ENCODE data around the gene CEP164.
"Not testable (repeated sequence)": the region's sequence is repeated elsewhere in the genome, so short reads cannot be mapped to it uniquely, and the experiment has no call there.

The CEP164 gene

DNA sequence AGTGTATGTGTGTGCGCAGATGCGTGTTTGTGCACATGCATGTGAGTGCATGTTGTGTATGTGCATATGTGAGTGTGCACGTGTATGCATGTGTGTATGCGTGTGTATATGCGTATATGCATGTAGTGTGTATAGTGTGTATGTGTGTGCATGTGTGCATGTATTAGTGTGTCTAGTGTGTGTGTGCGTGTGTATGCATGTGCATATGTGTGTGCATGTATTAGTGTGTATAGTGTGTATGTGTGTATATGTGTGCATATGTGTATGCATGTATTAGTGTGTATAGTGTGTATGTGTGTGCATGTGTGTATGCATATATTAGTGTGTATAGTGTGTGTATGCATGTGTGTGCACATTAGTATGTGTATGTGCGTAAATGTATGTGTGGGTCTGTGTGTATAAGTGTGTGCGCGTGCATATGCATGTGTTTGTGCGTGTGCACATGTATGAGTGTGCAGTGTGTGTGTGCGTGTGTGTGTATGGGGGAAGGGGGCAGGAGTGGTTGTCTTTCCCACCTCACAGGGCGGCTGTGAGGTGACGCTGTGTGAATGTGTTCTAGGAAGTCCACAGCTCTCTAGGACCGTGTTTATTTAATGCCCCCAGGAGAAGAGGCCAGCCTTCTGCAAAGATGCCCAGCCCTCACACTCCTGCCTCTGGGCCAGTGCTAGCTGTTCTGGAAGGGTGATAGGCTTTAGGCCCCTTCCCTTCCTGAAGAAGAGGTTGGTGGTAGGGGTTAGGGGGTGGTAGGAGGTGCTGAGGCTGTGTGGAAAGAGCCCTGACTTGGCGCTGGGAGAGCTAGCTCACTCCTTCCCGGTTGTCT, 114.6 kb downstream of the CEP164 start:
- DNase-seq (ENCODE audit: low read depth): no peak

DNA sequence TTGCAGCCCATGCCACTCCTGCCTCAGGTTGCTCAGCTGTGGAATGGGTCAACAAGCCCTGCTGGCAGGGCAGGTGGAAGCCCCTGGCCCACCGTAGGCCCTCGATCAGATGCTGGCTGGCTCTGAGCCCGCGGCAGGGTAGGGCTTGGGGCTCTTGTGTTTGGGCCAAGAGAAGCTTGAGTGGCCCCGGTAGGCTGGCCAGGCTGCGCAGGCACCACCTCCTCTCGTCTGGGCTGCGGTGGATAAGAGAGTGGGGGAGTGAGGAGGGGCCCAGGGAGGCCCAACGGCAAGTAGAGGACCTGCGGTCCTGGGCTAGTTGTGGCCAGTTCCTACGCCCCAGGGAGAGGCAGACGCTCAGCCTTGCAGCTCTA, 115.2 kb downstream of the CEP164 start:
- no peak for DNase-seq (ENCODE audit: low read depth)

DNA sequence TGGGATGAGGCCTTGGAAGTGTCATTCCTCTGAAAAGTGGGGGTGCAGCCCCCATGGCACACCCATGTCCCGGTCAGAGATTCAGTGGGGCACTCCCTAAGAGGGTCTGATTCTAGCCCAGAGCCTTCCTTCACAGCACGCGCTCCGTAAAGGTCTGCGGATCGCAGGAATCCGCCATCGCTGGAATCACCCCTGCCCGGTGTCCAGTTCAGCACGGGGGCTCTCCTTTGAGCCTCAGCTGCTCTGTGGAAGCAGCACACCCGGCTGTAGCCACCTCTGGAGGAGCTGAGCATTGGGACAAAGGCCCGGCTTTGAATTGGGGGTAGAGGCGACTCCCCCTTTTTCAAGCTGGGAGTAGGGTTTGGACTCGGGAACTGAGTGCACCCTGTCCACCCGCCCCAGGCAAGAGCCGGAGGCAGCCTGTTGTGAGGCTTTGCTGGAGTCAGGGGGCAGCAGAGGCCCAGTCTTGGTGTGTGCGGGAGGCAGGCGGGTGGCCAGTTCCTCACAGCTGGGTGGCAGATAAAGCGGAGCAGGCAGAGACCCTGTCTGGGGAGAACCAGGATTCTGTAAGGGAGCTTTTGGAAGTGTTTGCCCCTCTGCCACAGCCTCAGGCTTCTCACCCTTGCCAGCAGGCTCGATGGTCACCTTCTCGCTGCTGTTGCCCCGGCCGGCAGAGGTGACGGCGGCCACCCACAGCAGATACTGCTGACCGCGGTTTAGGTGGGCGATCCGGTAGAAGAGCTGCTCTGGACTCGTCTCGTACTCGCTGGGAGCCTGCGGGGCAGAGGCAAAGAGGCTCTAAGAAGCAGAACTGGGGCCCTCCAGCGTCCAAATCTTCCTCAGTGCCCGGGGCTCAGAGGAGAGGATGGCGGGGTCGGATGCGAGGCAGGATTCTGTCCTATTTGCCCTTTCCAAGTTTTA, 115.9 kb downstream of the CEP164 start:
- DNase-seq (ENCODE audit: low read depth): peak; percentile 45

DNA sequence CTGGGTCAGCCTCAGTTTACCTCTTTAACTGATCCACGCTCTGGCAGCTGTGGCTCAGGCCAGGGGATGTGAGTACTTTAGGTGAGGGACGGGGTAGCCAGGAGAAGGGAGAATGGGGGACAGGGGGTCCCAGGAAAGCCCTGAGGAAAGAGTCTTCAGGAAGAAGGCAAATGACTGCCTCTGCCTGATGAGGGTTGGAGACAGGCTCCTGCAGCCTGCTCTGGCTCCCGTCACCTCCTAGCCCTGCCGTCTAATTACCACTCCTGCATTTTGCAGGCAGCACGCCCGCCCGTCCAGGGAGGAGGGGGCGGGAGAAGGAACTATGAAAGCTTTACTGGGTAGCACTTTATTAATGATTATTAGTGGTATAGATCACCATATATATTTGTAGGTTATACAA, 116.6 kb downstream of the CEP164 start:
- no peak for DNase-seq (ENCODE audit: low read depth)

DNA sequence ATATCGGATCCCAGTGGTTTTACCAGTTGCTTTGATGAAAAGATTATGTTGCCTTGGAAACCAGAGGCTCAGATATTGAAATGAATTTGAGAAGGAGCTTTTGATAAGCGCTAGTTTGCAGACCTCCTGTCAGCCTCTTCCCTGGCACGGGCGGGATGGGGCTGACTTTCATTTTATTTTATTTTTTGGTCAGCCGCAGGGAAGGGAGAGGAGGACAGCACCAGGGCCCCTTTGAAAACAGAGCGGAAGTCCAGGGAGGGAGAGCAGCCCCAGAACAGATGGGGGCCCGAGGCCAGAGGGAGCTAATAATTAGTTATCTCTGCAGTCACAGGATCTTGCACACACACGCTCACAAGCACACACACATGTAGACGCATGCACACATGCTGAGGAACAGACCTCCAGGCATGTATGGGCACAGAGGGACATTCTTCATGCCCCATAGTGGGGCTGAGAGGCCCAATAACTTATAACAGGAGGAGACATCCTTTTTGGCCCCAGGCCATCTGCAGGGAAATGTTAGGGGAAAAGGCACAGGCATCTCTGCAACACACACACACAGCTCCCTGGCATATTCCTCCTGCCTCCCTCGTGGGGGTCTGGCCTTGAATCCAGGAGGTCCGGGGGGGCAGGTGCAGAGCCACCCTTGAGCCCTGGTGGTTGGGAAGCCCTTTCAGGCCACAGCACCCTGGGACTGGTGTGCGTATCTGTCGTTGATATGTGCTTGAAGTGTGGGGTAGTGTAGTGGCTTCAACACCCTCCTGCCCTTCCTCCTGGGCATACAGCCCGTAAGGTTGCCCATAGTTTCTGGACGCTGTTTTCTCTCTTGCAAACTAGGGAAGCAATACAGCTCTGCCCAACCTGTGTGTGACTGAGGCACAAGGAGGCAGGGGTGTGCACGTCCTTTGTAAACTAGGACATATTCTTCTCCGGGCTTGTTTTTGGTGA, 117.3 kb downstream of the CEP164 start:
- DNase-seq (ENCODE audit: low read depth): no peak

DNA sequence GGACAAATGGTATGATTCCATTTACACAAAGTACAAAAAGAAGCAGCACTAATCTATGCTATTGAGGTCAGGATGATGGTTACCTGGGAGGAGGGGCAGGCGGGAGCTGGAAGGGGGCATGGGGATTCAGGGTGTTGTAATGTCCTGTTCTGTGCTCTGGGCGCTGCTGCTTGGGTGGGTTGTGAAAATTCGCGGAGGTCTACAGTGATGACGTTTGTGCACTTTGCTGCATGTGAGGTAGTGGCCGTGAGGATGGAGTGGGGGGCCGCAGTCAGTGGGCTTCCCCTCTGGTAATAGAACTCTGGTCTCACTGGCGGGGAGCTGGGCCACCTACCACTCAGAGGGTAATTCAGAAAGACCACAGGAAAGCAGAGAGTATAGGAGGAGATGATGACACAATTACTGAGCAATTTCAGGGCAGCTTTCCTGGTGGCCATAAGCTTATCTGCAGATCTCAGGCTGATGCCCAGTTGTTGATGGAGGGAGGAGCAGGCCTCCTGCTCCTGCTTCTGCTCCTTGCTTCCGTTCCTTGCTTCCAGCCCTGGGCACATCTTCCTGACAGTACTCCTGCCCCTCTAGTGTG, 121.5 kb downstream of the CEP164 start:
- DNase-seq (ENCODE audit: low read depth): peak; percentile 3

DNA sequence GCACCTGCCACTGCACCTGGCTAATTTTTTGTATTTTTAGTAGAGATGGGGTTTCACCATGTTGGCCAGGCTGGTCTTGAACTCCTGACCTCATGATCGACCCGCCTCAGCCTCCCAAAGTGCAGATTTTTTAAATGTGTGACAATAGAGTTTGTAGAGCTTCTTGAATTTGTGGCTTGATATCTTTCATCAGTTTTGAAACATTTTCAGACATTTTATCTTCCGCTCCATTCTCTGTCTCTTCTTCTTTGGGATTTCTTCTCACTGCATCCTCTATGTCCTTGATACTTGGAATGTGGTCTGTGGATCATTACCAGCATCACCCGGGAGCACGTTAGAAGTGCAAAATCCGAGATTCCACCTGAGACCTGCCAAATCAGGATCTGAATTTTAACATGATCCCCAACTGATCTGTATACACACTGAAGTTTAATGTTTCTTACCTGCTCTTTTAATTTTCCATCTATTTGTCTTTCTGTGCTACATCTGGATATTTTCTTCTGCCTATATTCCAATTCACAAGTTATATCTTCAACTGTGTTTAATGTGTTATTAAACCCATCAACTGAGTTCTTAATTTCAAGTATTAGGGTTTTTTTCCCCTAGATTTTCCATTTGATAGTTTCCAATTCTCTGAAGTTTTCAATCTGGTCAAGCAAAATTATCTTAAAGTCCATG, 126.4 kb downstream of the CEP164 start:
- no peak for DNase-seq (ENCODE audit: low read depth)

DNA sequence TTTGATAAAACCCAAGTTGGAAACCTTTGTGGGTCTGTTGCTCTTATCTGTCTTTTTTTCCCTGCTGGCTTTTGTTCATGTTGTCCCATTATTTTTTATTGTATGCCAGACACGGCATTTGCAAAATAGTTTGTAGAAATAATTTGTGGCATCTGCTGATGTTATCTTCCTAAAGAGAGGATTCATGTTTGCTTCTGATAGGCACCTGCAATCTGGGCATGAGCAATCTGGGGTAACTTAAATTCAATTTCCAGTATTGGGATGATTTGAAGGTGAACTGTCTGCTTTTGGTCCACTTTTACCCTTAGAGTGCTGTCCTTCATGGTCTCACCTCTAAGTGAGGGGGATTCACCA, 126.9 kb downstream of the CEP164 start:
- DNase-seq (ENCODE audit: low read depth): no peak

DNA sequence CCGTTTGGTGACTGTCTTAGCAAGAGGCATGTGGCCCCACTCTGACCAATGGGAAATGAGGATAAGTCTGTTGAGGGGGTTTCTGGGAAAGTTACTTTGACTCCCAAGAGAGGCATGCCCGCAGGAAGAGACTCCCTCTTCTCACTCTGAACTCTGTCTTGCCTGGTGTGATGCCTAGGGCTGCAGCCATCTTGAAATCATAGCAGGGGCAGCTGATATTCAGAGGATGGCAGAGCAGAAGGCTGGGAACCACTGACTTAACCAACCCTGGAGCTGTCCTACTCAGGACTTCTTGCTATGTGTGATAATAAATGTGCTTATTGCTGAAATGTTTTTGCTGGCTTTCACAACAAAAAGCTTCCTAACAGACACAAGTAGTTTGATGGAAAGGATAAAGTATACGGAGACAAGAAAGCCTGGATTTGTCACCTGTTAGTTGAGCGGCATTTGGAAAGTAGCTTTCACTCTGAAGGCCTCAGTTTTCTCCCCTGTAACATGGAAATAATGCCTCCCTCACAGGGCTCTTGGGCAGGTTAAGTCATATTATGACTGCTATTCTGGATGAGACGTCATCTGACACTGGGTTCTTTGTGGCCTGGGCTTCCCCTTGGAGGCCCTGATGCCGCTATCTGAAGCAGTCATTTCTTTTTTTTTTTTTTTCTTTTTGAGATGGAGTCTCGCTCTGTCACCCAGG, 128.5 kb downstream of the CEP164 start:
- no peak for DNase-seq (ENCODE audit: low read depth)

DNA sequence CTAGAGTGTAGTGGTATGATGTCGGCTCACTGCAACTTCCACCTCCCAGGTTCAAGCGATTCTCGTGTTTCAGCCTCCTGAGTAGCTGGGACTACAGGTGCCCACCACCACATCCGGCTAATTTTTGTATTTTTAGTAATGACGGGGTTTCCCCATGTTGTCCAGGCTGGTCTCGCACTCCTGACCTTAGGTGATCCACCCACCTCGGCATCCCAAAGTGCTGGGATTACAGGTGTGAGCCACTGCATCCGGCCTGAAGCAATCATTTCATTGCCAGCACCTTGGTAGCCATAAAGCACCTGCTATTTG, 129.0 kb downstream of the CEP164 start:
- not testable (repeated sequence) for DNase-seq (ENCODE audit: low read depth)

DNA sequence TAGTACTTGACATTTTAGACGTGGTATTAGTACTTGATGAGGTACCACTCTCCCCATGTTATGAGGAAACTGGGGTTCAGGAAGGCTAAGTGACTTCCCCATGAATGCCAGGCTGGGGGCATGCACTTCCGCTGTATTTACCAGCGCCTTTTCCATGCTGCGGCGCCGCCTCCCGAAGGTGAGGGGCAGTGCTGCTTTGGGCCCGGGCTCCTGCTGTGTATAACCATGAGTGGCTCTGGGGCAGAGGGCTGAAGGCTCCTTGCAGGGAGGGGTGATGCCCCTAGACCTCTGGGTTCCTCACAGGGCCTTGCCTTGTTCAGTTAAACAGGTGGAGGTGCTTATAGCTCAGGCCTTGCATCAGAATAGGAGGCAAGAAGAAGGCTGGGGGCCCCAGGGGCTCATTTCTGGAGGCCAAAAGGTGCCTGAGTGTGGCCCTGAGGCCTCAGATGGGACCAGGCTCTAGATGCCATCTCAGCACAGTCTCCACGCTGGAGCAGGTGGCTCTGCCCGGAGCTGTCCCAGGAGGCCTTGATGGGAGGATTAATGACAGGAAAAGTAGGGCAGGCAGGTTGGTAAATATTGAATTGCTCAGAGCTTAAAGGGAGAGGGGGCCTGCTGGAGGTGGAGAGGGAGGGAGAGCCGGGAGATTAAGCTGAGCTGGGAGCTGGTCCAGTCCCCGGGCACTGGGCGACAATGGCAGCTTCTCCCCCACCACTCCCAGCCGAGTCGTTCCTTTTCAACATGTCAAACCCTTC, 129.6 kb downstream of the CEP164 start:
- DNase-seq (ENCODE audit: low read depth): no peak

DNA sequence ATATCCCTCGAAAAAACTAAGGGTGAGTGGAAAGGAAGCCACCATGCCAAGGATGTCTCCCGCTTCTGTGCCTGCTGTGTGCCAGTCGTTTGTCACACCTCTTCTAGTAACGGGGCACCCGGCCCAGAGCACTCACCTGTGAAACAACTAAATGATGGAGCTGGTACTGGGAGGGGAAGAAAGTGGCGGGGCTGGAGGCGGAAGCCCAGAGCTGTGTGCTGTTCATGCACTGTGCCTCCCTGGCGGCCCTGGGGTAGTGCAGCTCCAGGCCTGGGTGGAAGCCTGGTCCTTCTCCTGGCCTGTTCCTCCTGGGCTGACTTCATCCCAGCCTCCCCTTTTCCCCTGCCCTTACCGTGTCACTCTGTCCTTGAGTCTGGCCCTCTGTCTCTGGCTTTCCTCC, 130.2 kb downstream of the CEP164 start:
- no peak for DNase-seq (ENCODE audit: low read depth)

DNA sequence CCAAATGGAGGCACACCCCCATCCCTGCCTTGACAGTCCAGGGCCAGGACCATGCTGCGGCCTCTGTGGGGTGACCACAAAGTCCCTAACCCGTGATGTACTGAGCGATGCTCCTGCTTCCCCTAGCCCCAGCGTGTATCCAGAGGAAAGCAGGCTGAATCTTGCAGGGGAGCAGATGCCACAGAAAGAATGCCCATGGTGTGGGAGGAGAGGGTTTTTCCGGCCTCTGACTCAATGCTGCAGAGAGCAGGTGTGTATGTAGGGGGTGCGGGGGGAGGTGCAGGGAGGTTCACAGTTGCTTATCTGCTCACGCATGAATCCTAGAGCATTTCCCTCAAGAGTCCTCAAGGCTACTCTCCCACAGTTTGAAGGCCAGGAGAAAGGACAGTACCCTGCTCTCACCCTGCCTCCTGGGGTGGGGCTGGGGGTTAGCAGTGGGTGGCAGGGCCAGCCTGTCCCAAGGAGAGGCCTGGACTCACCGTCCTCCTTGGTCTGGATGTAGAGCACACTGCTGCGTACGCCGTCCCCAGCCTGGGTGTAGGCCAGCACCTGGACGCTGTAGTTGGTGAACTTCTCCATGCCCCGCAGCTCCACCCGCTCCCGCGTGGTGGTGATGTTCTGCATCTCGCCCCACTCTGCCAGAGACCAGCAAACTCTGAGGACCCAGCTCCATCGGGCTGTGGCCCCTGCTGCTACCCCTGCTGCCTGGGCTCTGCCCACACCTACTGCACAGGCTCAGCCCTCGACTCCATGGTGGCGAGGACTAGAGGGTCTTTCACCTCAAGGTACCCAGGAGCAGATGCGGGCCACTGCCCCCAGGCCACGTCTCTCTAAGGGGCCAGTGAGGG, 130.8 kb downstream of the CEP164 start:
- no peak for DNase-seq (ENCODE audit: low read depth)

DNA sequence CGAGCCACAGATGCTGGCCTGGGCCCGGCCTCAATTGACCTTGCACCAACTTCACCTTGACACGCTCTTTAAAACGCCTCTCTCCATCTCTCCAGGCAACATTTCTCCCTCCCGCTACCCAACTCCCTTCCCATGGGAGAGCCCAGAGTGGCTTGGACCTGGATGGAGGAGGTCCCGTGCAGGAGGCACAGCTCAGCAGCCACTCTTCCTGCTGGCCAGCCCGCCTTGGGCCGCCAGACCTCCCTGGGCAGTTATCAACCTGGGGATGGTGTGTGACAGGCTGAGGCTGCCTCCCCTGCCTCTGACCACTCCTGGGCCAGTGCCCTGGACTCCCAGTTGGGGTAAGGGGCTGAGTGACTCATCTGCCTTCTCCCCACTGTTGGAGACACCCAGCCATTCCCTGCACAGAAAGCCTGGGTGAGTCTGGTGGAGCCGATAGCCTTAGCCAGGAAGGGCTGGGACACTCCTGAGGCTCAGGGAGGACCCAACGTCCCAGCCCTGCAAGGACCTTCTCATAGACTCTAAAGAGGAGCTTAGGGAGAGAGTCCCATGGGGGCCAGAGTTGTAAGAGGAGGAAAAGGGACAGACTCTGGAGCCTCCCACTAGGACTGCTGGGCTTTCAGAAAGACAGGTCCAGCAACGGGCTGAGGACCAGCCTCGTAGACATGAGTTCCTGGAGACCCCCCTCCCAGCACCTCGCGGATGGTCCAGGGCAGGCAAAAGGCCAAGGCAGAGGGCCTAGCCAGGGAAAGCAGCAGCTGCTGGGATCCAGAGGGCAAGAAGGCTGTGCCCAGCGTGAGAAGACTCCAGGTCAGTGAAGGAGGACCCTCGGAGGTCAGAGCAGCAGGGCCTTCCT, 131.7 kb downstream of the CEP164 start:
- DNase-seq (ENCODE audit: low read depth): no peak

DNA sequence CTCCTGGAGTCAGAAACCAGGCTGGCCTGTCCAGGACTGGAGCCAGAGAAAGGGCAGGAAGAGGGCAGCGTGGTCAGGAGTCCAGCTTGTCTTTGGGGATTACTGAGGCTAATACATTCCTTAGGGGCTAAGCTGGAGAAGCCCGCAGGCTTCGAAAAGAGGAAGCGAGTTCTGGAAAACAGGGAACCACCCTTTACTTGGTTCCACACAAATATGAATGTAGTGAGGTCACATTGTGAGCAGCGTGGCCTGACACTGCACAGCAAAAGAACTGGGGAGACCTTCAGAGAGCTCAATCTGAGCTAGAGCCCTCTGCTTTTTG, 132.3 kb downstream of the CEP164 start:
- DNase-seq (ENCODE audit: low read depth): no peak

DNA sequence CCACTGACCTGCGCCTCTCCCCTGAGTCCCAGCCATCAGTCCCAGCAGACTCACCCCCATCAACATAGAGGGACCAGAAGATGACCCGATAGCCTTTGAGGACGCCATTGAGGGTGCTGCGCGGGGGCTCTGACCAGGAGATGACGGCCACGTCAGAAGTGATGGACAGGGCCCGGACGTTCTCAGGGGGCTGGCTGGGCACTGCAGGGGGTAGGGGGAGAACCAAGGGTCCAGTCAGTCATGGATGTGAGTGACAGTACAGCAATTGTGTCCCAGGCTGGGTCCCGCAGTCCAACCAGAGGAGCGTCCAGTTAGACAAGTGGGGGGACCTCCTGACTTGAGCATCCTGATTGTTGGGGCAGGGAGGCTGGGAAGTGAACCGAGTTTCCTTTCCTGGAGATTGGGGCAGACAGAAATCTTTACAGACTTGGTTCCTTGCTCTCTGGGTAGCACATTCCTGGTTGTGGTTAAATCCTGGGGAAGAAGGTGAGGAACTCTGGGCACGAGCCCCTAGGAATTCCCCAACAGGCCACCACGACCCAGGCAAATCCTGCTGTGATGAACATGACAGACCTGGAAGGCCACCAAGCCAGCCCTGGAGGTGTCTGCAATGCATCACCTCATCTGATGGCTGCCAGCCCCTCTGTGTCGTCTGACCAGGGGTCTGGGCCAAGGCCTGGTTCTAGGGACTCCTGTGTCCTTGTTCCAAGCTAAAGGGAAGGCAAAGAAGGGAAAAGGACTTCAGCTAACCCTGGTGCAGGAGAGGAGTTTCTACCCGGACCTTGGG, 133.9 kb downstream of the CEP164 start:
- DNase-seq (ENCODE audit: low read depth): no peak

DNA sequence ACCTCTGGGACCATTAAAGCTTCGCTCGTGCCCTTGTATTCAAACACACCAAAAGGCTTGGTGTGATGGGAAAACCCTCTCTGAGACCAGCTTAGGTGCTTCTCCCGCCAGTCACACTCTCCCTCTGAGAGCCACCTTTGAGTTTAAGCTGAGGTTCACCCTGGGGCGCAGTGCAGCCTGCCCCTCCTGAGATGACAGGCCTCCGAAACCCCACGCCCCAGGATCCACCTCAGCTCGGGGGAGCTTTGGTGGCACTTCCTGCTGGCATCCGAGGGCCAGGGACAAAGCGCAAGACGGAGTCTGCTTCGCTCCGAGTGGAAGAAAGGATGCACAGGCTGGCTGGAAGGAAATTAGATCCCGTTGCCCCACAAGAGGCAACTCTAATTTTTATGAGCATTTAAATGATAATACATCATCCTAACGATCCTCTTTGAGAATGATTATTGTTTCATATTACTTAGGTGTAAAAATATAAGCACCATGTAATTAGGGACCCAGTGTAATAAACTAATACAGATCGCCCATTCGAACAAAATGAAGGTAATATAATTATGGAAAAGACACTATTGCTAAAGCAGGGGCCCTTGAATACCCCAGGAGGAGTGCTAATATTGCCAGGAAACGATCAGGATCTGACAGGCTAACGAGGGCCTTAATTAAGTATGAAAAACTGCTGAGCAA, 134.7 kb downstream of the CEP164 start:
- no peak for DNase-seq (ENCODE audit: low read depth)

All from iris pigment epithelial cell (primary cell).